ENCODE measurements around the gene ALK.

DNA sequence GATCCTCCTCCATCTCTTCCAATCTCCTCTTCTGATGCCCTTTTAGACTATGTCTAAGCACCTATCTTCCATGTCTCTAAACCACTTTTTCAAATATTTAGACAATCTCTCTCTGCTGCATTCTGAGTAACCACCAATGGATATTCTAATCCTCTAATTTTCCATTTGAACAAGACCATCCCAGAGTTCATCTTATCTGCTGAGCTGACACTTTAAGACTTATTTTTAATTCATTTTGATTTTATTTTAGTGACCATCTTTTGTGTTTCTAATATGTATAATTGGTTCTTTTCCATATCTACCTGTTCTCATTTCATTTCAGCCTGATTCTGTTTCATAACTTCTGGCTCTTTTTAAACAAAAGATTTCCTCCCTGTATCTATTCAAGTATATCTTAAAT lies 436.3 kb downstream of the ALK start:
- TF ChIP-seq POLR2AphosphoS5 (IDR thresholded peaks at IDR 0.05) (no peak), POLR2A (IDR thresholded peaks at IDR 0.05) (no peak)
- TF ChIP-seq, protein P1, sequence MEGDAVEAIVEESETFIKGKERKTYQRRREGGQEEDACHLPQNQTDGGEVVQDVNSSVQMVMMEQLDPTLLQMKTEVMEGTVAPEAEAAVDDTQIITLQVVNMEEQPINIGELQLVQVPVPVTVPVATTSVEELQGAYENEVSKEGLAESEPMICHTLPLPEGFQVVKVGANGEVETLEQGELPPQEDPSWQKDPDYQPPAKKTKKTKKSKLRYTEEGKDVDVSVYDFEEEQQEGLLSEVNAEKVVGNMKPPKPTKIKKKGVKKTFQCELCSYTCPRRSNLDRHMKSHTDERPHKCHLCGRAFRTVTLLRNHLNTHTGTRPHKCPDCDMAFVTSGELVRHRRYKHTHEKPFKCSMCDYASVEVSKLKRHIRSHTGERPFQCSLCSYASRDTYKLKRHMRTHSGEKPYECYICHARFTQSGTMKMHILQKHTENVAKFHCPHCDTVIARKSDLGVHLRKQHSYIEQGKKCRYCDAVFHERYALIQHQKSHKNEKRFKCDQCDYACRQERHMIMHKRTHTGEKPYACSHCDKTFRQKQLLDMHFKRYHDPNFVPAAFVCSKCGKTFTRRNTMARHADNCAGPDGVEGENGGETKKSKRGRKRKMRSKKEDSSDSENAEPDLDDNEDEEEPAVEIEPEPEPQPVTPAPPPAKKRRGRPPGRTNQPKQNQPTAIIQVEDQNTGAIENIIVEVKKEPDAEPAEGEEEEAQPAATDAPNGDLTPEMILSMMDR (IDR thresholded peaks at IDR 0.05): no peak

Measured in sigmoid colon (tissue), 4 donors.